GM12878 (cell line): ENCODE measurements around the gene CASK. TPM values are rescaled to one million over a fixed set of nuclear protein-coding genes. Genes with fewer than 3 reads are reported as not detected.

Source experiments
- ATAC-seq: fragments of 200-7000 bp; cut with Tn5 transposase; 3 replicates; pipeline ENCODE4 v1.9.1; 2020; ENCODE audit warnings: mild to moderate bottlenecking, moderate library complexity
- BruUV-seq: library from RNA; stranded (reverse); fragments of 400-500 nt; replicated peaks from 2 replicates; lab custom pipeline; 2021; lab: Mats Ljungman, UMichigan
- CTCF ChIA-PET: fragments of 300-600 bp; sonication (Branson Sonifier 250); formaldehyde crosslinking; extraction: SDS; loops from one replicate; lab custom pipeline; 2021; ENCODE audit warnings: inconsistent platforms; lab: Yijun Ruan, JAX
- POLR2A ChIA-PET: fragments of 350-600 bp; formaldehyde crosslinking; extraction: SDS; loops from one replicate; lab custom pipeline; 2021; ENCODE audit warnings: inconsistent platforms; lab: Charles Lee
- RAD21 ChIA-PET: fragments of 300-600 bp; sonication (Branson Sonifier 250); formaldehyde crosslinking; loops from one replicate; lab custom pipeline; 2023; ENCODE audit warnings: antibody characterized with exemption; ENCODE audit not compliant: unreplicated experiment; lab: Charles Lee
- SMC1A ChIA-PET: fragments of 300-600 bp; sonication (Branson Sonifier 250); formaldehyde crosslinking; loops from one replicate; lab custom pipeline; 2023; ENCODE audit not compliant: unreplicated experiment, uncharacterized antibody; lab: Charles Lee
- DNase-seq: peaks from one replicate; pipeline ENCODE4 v3.0.0-alpha.2; 2011; ENCODE audit warnings: low read depth, low spot score
- FAIRE-seq: peaks from 3 replicates; lab custom pipeline; 2011; peaks lifted over from hg19 to GRCh38; lab: Jason Lieb, UNC
- H2AFZ ChIP-seq: 2 replicates; pipeline ENCODE4 v1.6.0; 2011; ENCODE audit warnings: low read depth, low read length, control low read depth; ENCODE audit not compliant: control insufficient read depth
- H3K27ac ChIP-seq: 2 replicates; pipeline ENCODE4 v1.5.1; 2011; ENCODE audit warnings: control low read depth; ENCODE audit not compliant: control insufficient read depth, insufficient read depth
- H3K27me3 ChIP-seq, 2 experiments: replicated peaks in 1 of 2; 2 replicates each; pipeline versions ENCODE4 v1.6.0 to v1.6.1; 2011; ENCODE audit warnings: low read length in 1 of 2; ENCODE audit not compliant: control insufficient read depth in 2 of 2, insufficient read depth in 2 of 2
- H3K36me3 ChIP-seq, 2 experiments: 2 replicates each; pipeline ENCODE4 v1.5.1; 2011; ENCODE audit warnings: low read length in 1 of 2; ENCODE audit not compliant: control insufficient read depth in 2 of 2, insufficient read depth in 2 of 2
- H3K4me1 ChIP-seq: 2 replicates; pipeline ENCODE4 v1.6.1; 2011; ENCODE audit warnings: mild to moderate bottlenecking, low read length, moderate library complexity, mixed read lengths; ENCODE audit not compliant: control insufficient read depth, insufficient read depth
- H3K4me2 ChIP-seq: 2 replicates; pipeline ENCODE4 v1.6.0; 2011; ENCODE audit warnings: control low read depth; ENCODE audit not compliant: control insufficient read depth, insufficient read depth
- H3K4me3 ChIP-seq: fragments of 200-600 bp; sonication (generic); 2 replicates; pipeline ENCODE4 v1.5.1; 2016
- H3K79me2 ChIP-seq: 2 replicates; pipeline ENCODE4 v1.6.0; 2011; ENCODE audit warnings: low read length; ENCODE audit not compliant: control insufficient read depth, insufficient read depth
- H3K9ac ChIP-seq: 2 replicates; pipeline ENCODE4 v1.8.0; 2011; ENCODE audit warnings: low read length, control low read depth, mixed read lengths; ENCODE audit not compliant: control insufficient read depth, insufficient read depth
- H3K9me3 ChIP-seq: replicated peaks from 3 replicates; pipeline ENCODE4 v1.5.1; 2011; ENCODE audit warnings: mild to moderate bottlenecking, low read length; ENCODE audit not compliant: control insufficient read depth, insufficient read depth
- H4K20me1 ChIP-seq: 2 replicates; pipeline ENCODE4 v1.6.0; 2011; ENCODE audit not compliant: control insufficient read depth, insufficient read depth
- BRCA1 ChIP-seq: IDR thresholded peaks from 2 replicates; pipeline ENCODE4 v1.6.1; 2011; ENCODE audit warnings: low read depth, low read length, improper control_type of control experiment
- CHD1 ChIP-seq: IDR thresholded peaks from 2 replicates; pipeline ENCODE4 v1.6.1; 2012; ENCODE audit warnings: low read depth, low read length, improper control_type of control experiment
- ESRRA ChIP-seq: IDR thresholded peaks from 2 replicates; pipeline ENCODE4 v1.6.1; 2012; ENCODE audit warnings: mild to moderate bottlenecking, low read length, improper control_type of control experiment
- NFIC ChIP-seq: IDR thresholded peaks from 2 replicates; pipeline ENCODE4 v1.6.1; 2012; ENCODE audit warnings: low read depth, mild to moderate bottlenecking, inconsistent platforms, low read length, moderate library complexity
- NFXL1 ChIP-seq: fragments of 450-650 bp; IDR thresholded peaks from 2 replicates; pipeline ENCODE4 v1.6.1; 2017; ENCODE audit warnings: antibody characterized with exemption, mild to moderate bottlenecking, borderline replicate concordance
- SREBF1 ChIP-seq: IDR thresholded peaks from 2 replicates; pipeline ENCODE4 v1.6.1; 2012; ENCODE audit warnings: mild to moderate bottlenecking, low read length
- ZNF622 ChIP-seq: fragments of 450-650 bp; IDR thresholded peaks from 2 replicates; pipeline ENCODE4 v1.6.1; 2017; ENCODE audit warnings: mild to moderate bottlenecking, inconsistent platforms
- WGBS: methylation state at CpG from one replicate; pipeline ENCODE4 v1.1.6; 2016; ENCODE audit warnings: low lambda C conversion rate; ENCODE audit not compliant: insufficient replicate concordance, insufficient coverage; ENCODE audit errors: missing lambda C conversion rate; 5-methylcytosine and 5-hydroxymethylcytosine counted together
- in situ Hi-C: fragments of 300-500 bp; cut with MboI; formaldehyde crosslinking; loops from 9 replicates; pipeline ENCODE4 v1.14.3; 2018; ENCODE audit warnings: mixed read lengths
- intact Hi-C: fragments of 100-400 bp; cut with micrococcal nuclease; formaldehyde crosslinking; loops from one replicate; pipeline ENCODE4 v1.14.2; 2022; ENCODE audit not compliant: unreplicated experiment
- polyA plus RNA-seq, 11 experiments: library from polyadenylated mRNA; depleted of rRNA in 4 of 11; unstranded in 6 of 11; stranded (reverse) in 5 of 11; fragments of >200 nt; fragmentation: Nextera tagmentation in 4 of 11; fragmentation: Illumina TruSeq in 1 of 11; extraction: Ambion mirVana in 4 of 11; extraction: Trizol in 1 of 11; gene quantifications; 1 replicate in 1 of 11; 2 replicates in 10 of 11; pipeline versions ENCODE4 v1.2.1 to v1.2.3, GENCODE V29; 2011 to 2016; ENCODE audit warnings: inconsistent platforms in 2 of 11, missing spikeins in 2 of 11, low read depth in 1 of 11
- total RNA-seq, 4 experiments: library from RNA; depleted of rRNA in 3 of 4; stranded (reverse); fragments of >200 nt in 3 of 4; fragmentation: Illumina TruSeq in 1 of 4; extraction: Trizol in 1 of 4; gene quantifications; 2 replicates each; pipeline versions ENCODE4 v1.2.1 to v1.2.3, GENCODE V29; 2013 to 2021

CASK gene
- total and polyA plus RNA-seq, 10 of the 15 experiments (the other 5 are each of a cell fraction or from before 2014, with no cell fraction given), result 0.60 to 45.9 (median 4.8) TPM

GRCh38 chrX:41482154-41482850, 441.1 kb downstream of the CASK start:
- no peaks in the 10 kb centered on the region for H3K27me3 ChIP-seq
- RAD21 ChIA-PET, result no interaction called here
- H3K27ac ChIP-seq, result no peak overlapping the region
- H3K9ac ChIP-seq, result no peak overlapping the region
- CTCF ChIA-PET, result interaction anchor here (1.0 to 1.6 kb wide), 4 partner anchors 50 to 278 kb away, joined by 3 to 4 read pairs (median 4); no protein-coding TSS in a partner anchor
- no peaks in the 10 kb centered on the region for H3K9me3 ChIP-seq
- H3K36me3 ChIP-seq, result no peaks in the 10 kb centered on the region
- no TSS peak for BruUV-seq
- DNase-seq, result no peak
- no peak overlapping the region for H3K4me2 ChIP-seq
- H4K20me1 ChIP-seq, result no peaks in the 10 kb centered on the region
- in situ Hi-C loops (no loop called here), intact Hi-C loops (no loop called here)
- TF ChIP-seq BRCA1, result no peak
- TF ChIP-seq ZNF622, result no peak
- TF ChIP-seq ESRRA, result no peak
- TF ChIP-seq CHD1, result no peak
- no peak for TF ChIP-seq NFXL1
- TF ChIP-seq NFIC, result no peak
- no peak for TF ChIP-seq SREBF1
- no peak overlapping the region for H2AFZ ChIP-seq
- POLR2A ChIA-PET, result no interaction called here
- no peaks in the 10 kb centered on the region for H3K79me2 ChIP-seq
- no peaks in the 10 kb centered on the region for H3K4me1 ChIP-seq
- no peak for ATAC-seq
- no peak overlapping the region for H3K4me3 ChIP-seq
- no peak for FAIRE-seq
- SMC1A ChIA-PET, result interaction anchor here (0.6 to 1.4 kb wide), 2 partner anchors 46 to 127 kb away, joined by 3 read pairs; no protein-coding TSS in a partner anchor
- 43% methylated on average over 5 of the region's 5 CpGs for WGBS
